GM21619 (cell line): Measurements from ENCODE around the gene ANGPT4.
"Not testable (repeated sequence)": the region's sequence is repeated elsewhere in the genome, so short reads cannot be mapped to it uniquely, and the experiment has no call there.

Source experiments
- ATAC-seq: cut with Tn5 transposase; IDR thresholded peaks from one replicate; pipeline ENCODE4 v1.9.1; 2021; ENCODE audit not compliant: unreplicated experiment

Gene ANGPT4

DNA sequence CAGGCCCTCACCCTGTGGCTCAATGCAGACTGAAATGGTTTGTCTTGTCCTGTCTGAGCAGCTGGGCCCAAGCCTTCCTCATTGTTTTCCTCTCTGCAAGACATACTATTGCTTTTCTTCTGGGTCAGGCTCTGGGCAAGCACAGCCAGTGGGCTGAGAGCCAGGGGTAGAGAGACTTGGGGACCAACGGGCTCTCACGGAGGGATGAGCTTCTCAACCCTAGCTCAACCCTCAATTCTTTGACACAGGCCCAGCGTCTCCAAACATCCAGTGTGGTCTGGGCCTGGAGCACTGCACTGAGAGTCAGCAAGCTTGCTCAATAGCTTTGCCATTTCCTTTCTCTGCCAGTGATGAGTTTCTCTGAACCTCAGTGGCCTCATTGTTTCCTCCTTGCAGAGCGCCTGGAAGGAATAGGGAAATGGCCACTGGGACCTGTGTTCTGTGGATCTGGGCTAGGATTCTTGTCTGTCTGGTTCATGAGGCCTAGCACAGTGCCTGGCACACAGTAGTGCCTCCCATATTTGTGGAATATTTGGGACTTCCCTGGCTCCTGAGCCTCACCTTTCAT lies 9.3 kb downstream of the ANGPT4 start:
- no peak for ATAC-seq

DNA sequence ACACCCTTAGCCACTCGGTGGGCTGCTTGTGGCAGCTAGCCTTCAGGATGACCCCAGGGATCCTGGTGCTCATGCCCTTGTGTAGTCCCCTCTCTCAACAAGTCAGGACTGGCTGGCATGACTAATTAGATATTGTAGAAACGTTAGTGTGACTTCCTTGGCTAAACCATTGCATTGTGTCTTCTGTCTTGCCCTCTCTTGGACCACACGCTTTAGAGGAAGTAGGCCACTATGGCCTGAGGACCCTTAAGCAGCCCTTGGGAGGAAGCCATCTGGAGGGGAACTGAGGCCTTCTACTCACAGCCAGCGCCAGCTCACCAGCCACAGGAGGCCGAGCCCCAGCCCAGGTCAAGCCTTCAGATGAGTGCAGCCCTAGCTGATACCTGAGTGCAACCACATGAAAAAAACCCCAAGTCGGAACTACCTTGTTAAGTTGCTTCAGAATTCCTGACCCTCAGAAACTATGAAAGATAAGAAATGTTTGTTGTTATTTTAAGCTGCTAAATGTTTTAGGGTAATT lies 10.1 kb downstream of the ANGPT4 start:
- no peak for ATAC-seq

DNA sequence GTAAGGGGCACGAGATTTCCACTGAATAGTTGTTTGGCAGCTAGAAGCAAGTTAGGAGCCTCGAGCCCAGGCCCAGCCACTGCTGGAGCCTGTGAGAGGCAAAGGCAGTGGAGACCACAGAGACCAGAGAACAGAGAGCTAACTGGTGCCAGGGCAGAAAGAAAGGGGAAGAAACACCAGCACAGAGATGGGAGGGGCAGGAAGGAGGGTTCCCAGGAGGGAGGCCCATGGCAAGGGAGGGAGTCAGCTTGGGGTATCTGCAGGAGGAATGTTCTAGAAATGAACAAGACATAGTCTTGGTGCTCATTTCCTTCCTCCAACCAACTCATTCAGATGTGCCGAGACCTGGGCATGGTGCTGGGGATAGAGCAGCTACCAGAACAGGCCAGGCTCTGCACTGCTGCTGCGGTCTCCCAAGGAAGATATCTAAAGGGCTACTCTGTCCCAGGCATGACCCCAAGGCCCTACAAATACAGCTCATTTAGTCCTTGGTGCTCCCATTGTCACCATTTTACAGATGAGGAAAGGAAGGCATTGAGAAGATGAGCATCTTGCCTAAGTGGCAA lies 10.7 kb downstream of the ANGPT4 start:
- no peak for ATAC-seq

DNA sequence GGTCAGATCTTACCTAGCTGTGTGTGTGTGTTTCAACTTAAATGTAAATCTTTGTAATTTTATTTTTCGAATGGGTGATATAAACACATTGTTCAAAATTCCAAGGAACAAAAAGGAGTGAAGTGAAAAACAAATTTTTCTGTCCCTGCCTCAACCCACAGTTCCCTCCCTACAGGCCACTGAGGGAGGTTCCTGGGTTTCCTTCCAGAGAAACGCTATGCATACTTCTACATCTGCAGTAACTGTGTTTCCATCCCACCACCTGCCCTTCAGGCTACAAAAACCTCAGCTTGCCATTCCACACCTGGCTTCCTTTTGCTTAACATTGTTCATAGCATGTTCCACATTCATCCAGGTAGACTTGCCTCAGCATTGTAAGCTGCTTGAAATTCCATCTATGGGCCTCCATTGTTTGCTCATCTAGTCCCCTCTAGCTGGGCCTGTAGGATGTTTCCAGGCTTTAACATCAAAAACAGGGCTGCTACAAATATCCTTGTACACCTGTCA lies 12.0 kb downstream of the ANGPT4 start:
- no peak for ATAC-seq

DNA sequence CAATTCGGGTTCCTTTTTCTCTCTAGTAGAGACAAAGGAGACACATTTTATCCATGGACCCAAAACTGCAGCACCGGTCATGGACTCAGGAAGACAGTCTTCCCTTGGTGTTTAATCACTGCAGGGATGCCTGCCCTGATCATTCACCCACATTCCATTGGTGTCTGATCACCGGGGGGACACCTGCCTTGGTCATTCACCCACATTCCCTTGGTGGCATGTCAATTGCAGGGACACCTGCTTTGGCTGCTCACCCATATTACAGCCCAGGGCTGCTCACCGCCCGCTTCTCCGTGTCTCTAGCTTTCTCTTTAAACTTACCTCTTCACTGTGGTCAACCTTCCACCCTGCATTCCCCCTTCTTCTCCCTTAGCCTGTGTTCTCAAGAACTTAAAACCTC lies 18.7 kb downstream of the ANGPT4 start:
- not testable (repeated sequence) for ATAC-seq

DNA sequence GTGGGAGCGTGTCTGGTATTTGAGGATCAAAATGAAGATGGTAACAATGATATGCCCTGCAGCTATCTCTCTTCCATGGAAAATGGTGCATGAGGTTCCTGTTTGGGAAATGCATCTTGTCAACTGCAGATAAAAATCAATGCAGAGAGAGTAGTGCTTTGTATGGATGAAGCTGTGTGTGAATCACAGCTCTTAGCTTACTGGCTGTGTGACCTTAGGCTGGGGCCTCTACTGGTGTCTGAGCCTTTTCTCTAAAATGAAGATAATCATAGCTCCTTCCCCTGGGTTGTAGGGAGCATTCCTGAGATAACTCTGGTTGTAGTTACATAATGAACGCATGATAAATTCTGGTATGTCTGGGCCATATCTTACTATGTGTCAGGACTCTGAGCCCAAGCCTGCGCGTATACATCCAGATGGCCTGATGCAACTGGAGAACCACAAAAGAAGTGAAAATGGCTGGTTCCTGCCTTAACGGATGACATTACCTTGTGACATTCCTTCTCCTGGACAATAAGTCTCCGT lies 19.6 kb downstream of the ANGPT4 start:
- ATAC-seq, result no peak

DNA sequence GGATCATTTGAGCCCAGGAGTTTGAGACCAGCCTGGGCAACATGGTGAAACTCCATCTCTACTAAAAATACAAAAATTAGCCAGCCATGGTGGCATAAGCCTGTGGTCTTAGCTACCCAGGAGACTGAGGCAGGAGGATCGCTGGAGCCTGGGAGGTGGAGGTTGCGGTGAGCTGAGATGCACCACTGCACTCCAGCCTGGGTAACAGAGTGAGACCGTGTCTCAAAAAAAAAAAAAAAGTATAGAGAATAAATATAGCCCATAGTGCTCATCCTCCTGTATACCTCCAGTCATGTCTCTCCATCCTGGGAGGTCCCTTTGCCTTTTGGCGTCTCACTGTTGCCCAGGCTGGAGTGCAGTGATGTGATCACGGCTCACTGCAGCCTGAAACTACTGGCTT lies 23.8 kb downstream of the ANGPT4 start:
- ATAC-seq, result not testable (repeated sequence)

DNA sequence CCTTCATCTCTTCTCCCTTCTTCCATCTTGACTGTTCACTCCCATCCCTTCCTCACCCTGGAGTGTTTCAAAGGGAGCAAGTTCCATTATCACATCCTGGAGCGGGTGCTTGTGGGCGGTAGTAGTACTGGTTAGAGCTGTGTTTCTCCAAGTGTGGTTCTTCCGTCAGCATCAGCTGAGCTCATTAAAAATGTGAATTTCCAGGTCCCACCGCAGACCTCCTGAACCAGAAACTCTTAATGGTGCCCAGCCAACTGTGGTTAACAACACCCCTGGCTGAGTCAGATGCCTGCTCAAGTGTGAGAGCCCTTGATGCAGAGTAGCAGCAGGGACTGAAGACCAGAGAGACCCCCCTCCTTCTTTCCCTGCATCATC lies 24.4 kb downstream of the ANGPT4 start:
- no peak for ATAC-seq

DNA sequence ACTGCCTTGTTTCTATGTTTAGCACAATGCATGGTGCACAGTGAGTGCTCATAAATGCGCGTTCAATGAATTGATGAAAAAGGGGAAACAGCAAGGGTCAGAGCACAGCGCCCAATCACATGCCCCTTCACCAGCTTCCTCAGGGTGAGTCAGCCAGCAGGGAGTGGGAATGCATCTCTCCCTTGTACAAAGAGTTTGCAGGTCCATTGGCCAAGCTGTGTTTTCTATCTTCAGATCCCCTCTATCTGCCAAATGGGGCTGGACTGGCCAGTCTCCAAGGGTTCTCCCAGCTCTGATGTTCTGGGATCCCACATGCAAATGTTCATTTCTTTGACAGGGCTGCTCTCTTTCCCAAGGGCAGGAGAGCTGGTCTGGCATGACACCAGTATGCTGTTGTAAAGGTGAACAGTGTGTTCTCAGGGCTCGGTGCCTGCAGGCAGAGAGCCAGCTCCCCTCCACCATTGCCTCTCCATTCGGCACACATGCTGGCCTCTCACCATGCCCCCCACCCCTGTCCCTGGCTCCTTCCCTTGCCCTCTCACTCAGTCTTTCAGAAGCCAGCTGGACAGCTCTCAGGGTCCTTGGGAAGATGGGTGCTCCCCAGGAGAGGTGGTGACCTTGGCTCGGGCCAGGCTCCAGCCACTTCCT lies 25.0 kb downstream of the ANGPT4 start:
- no peak for ATAC-seq

DNA sequence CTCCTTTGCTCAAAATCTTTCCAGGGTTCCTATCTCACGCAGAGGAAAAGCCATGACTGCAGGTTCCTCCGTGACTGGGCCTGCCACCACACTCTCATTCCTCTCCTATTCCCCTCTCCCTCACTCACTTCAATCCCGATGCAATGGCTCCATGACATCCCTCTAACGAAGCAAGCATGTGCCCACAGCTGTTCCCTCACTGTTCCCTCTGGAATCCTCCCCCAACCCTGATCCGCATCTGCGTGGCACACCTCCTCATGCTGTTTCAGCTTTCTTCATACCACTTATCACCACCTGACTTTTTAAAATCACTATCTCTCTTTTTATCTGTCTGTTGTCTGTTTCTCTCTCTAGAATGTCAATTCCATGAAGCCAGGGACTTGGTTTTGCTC lies 25.5 kb downstream of the ANGPT4 start:
- no peak for ATAC-seq

DNA sequence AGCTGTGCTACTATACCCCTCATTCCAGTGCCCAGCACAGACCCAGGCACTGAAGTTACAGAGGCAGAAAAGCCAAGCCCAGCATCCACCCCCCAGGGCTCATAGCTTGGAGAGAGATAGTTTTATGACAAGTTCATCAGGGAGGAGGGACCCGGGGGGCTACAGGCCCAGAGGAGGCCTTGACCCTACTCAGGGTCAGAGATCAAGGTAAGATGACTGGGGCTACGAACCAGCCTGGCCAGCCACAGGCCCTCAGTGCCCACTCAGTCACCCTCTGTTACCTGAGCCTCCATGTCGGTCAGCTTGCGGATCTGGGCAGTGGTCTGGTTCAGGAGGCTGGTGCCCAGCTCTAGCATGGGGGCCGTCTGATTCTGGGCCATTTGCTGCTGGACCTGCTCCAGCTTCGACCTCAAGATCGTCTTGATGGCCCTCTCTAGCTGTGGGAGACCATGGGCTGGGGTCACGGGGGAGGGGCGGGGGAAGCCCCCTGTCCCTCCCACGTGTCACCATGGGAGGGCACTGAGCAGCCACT lies 26.1 kb downstream of the ANGPT4 start:
- ATAC-seq, result no peak

DNA sequence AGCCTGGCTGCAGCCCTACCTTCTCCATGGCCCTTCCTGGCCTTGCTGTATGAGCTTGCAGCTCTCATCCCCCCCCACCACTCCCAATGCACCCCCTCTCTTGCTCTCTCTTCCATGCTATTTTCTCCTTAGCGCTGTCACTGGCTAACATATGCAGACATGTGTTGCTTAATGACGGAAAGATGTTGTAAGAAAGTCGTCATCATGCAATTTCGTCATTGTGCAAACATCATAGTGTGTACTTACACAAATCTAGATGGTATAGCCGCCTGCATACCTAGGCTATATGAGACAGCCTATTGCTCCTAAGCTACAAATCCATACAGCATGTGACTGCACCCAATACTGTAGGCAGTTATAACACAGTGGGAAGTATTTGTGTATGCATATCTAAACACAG lies 27.0 kb downstream of the ANGPT4 start:
- no peak for ATAC-seq

DNA sequence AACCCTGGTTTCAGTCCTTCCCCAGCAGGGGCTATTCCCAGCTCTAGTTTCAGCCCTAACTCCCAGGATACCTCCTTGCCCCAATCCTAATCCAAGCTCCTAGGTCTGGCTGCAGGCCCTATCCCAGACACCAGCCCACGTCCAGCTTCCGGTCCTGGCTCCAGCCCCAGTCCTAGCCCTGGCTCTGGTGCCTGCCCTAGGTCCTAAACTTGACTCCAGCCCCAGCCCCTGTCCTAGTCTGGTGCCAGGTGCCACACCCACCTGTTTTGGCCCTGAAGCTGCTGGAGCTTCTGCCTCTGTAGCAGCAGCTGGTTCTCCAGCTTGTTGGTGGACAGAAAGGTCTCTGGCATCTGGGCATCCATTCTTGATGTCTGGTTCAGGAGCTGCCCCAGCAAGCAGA lies 28.1 kb downstream of the ANGPT4 start:
- no peak for ATAC-seq

DNA sequence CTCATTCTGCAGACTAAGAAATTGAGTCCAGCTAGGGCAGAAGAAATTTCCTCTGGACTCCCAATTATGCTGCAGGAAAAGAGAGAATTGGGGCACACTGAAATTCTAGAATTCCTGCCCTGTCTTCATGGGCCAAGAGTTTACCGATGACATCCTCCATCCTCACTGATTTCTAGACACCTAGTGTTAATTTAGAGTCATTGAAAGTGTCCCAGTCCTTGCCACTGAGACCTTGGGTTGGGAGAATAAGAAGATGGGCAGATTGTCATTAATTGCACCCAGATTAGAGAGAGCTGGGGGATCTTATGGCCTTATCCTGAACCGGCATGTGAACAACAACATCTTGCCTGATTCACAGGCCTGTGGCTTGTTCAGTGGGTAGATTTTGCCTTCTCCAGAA lies 29.0 kb downstream of the ANGPT4 start:
- ATAC-seq, result no peak

DNA sequence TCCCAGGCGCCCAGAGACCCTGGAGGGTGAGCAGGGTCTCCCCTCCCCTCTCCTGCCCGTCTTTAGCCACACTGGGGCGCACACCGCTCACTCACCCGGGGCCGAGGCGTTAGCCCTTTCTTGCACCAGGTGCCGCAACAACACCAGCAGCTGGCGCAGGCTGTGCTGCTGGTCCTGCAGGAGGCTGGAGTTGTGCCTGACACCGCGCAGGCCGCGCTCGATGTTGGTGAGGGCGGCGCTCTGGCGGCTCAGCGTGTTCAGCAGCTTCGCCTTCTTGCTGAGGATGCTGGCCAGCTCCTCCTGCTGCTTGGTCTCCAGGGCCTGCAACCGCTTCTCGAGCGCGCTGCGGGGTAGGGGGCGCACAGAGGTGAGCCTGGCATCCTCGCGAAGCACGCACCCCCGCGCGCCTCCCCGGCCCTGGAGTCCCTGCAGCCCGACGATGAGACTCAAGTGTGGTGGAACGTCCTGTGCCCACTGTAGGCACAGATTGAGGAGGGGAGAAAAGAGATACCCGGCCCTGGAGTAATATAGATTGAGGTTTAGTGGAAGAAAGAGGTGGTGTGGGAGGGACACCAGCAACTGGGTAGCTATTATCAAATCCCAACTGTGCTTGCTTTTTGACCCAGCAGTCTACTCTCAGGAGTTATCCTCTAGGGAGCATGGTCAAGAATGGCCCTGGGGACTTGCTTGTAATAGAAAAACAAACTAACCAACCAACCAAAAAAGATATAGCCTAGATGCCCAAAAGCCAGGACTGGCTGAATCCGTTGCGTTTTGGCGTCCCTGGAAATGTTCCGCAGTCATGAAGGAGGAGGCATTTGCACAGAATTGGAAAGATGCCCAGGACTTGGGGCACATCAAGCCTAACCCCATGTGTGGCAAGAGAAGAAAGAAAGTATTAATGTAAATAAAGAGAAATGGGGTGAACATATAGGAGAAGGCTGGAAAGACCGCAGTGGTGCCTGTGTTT lies 30.9 kb downstream of the ANGPT4 start:
- no peak for ATAC-seq

DNA sequence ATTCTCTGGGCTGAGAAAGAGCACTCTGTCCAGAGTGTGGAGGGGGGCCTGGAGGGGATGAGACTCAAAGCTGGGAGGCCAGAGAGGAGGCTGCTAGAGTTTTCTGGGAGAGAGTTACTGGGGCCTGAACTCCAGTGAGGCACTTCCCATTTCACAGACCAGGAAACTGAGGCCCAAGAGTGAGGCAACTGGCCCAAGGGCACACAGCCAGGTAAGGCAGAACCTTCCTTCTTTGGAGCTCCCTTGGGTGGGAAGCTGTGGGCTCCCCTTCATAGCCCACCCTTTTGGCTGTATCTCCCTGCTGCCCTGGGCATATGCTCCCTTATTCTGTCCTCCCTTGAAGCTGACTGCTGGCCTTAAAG lies 34.4 kb downstream of the ANGPT4 start:
- no peak for ATAC-seq

DNA sequence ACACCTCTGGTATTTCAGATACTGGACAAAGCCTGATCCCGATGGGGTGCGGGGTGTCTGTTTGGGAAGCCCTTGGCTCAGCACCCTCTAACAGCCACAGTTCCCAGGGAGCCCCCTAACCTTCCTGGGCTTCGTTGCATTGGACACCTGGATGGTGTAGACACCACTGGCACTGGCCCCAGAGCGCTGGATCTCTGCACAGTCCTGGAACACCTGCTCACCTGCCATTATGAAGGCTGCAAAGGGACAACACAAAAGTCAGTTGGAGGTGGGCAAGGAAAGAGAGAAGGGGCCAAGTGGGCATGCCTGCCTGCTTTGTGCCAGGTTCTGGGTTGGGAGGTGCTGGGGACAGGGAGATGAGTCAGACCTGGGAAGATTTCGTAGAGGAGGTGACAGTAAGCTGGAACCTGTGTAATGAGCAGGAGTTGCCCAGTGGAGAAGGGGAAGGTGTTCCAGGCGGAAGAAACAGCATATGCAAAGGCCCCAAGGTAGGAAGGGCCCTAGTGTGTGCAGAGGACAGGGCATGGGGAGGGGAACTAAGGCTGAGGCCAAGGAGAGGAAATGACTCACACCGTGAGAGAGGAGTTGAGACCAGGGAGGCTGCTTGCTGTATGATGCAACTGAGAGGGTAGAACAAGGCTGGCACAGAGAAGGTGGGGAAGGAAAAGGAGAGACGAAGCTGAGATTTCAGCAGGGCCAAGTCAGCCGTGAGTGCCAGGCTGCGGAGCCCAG lies 34.9 kb downstream of the ANGPT4 start:
- ATAC-seq, result no peak

DNA sequence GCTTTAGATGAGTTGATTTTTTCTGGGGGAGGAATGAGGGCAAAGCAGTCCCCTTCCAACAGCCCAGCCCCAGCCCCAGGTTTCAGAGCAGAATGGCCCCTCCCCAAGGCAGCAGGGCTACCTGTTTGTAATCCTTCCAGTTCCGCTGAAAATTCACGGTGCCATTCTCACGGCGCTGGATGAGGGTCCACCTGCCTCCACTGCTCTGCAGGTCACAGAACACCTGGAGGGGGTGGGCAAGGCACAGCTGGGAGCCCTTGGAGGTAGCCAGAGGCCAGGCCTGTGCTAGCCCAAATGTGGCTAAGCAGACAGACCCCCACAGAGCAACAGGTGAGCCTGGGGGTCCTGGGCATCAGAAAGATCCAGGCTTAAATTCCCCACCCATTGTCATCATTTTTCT lies 36.5 kb downstream of the ANGPT4 start:
- ATAC-seq, result no peak

DNA sequence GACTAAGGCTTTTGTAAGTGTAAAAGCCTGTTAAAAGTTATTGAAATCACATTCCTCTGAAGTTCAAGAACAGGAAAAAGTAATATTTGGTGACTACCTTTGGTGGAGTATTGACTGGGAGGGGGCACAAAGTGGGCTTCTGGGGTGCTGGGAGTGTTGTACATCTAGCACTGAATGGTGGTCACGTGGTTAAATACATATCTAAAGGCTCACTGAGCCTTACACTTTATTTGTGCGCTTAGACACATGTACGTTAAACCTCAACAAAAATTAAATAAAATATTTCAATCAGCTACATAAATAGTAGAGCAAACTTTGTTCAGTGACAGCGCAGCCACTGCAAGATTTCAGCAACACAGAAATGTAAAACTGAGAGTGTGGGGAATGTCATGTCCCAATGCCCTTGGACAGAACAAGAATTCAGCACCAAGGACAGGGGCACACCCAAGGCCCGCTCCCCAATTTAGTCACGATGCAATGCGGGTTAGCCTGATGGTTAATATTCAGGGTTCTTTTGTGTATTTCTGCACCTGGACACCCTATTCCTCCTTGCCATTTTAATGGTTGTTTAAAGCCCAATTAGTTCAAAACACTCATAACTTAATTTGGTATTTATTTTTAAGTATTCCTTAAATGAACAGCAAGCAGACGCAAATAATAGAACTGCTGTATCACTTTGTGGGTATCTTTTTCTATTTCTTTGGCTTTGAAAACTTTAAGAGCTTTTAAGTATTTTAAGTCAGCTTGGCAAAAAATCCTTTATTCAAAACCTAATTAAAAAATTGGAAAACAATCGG lies 37.4 kb downstream of the ANGPT4 start:
- ATAC-seq, result no peak
